Testis (tissue), 3 donors: ENCODE measurements around the gene SPDL1. TPM values are rescaled to one million over a fixed set of nuclear protein-coding genes. Genes with fewer than 3 reads are reported as not detected.

Experiments
- DNase-seq: peaks from one replicate; pipeline ENCODE4 v3.0.0-alpha.2; 2019
- H3K27ac ChIP-seq, 2 donors: fragments of 200-600 bp; sonication (generic); one replicate each; pipeline ENCODE4 v1.5.1; 2019
- H3K27me3 ChIP-seq: fragments of 200-600 bp; sonication (generic); one replicate; pipeline ENCODE4 v1.5.1; 2019
- H3K36me3 ChIP-seq: fragments of 200-600 bp; sonication (generic); one replicate; pipeline ENCODE4 v1.5.1; 2017; ENCODE audit warnings: low read depth; ENCODE audit errors: missing control alignments
- H3K4me1 ChIP-seq: fragments of 200-600 bp; sonication (generic); one replicate; pipeline ENCODE4 v1.5.1; 2019
- H3K4me3 ChIP-seq, 2 donors: fragments of 200-600 bp; sonication (generic); one replicate each; pipeline ENCODE4 v1.5.1; 2017 to 2019
- H3K9me3 ChIP-seq: fragments of 200-600 bp; sonication (generic); one replicate; pipeline ENCODE4 v1.5.1; 2017
- POLR2A ChIP-seq: fragments of 450-650 bp; IDR thresholded peaks from one replicate; pipeline ENCODE4 v1.6.1; 2017; ENCODE audit warnings: antibody characterized with exemption, mild to moderate bottlenecking, moderate library complexity
- WGBS, 2 donors: methylation state at CpG; one replicate each; pipeline ENCODE4 v1.1.5; 2018; 5-methylcytosine and 5-hydroxymethylcytosine counted together
- intact Hi-C: fragments of 100-400 bp; cut with DNase I; formaldehyde crosslinking; loops from one replicate; pipeline ENCODE4 v1.15.1; 2023; ENCODE audit warnings: low total_unique reads
- polyA plus RNA-seq: library from polyadenylated mRNA; stranded (reverse); fragments of 350-450 nt; fragmentation: Illumina TruSeq; extraction: RNeasy Lipid Tissue Mini Kit (QIAGEN cat#74804); gene quantifications from one replicate; pipeline ENCODE4 v1.2.3, GENCODE V29; 2014; ENCODE audit warnings: low read depth, low replicate concordance; ENCODE audit not compliant: insufficient read depth
- small RNA-seq, 2 donors: library from RNA; depleted of rRNA; stranded (forward); fragments of <200 nt; gene quantifications; one replicate each; pipeline ENCODE3, GENCODE V24; 2016
- total RNA-seq, 2 donors: library from RNA; depleted of rRNA; stranded (reverse); fragments of >200 nt; gene quantifications; one replicate each; pipeline ENCODE4 v1.2.3, GENCODE V29; 2016
- TF ChIP-seq, protein P1 (sequence below), 3 experiments: fragments of 450-650 bp in 2 of 3; fragments of 200-600 bp in 1 of 3; sonication (generic) in 1 of 3; IDR thresholded peaks; one replicate each; pipeline ENCODE4 v1.5.1; 2016 to 2019; ENCODE audit warnings: antibody characterized with exemption in 3 of 3, mild to moderate bottlenecking in 2 of 3, moderate library complexity in 1 of 3

The SPDL1 gene
- total and polyA plus RNA-seq, 3 donors from 2014 or later = 28.3 to 52.6 (median 36.8) TPM

DNA sequence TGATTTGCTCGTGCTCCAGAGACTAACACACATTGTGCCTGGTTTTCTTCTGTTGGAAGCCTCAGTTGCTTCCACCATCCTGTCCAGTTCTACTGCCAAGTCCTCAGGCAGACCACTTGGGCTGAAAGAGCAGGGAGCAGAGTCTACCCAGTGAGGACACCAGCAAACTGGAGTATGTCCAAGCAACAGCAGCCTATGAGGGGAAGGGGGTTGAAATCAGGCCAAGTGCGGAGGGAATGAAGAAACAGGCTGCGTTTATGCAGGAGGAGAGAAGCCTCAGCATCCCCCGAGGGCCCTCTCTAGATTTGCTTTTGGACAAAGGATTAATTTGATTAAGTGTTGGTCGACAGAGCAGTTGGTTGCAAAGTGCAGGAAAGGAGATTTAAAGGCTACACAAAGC, 68.0 kb downstream of the SPDL1 start:
- no peak for DNase-seq
- intact Hi-C loops = no loop called here
- 42 to 47% methylated on average over 5 of the region's 5 CpGs for WGBS, 2 donors

GRCh38 chr5:169652057-169652456, 68.5 kb downstream of the SPDL1 start:
- DNase-seq = peak; percentile 86
- peaks cover 14% of the 10 kb centered on the region for H3K4me1 ChIP-seq
- intact Hi-C loops = no loop called here
- TF ChIP-seq, protein P1, sequence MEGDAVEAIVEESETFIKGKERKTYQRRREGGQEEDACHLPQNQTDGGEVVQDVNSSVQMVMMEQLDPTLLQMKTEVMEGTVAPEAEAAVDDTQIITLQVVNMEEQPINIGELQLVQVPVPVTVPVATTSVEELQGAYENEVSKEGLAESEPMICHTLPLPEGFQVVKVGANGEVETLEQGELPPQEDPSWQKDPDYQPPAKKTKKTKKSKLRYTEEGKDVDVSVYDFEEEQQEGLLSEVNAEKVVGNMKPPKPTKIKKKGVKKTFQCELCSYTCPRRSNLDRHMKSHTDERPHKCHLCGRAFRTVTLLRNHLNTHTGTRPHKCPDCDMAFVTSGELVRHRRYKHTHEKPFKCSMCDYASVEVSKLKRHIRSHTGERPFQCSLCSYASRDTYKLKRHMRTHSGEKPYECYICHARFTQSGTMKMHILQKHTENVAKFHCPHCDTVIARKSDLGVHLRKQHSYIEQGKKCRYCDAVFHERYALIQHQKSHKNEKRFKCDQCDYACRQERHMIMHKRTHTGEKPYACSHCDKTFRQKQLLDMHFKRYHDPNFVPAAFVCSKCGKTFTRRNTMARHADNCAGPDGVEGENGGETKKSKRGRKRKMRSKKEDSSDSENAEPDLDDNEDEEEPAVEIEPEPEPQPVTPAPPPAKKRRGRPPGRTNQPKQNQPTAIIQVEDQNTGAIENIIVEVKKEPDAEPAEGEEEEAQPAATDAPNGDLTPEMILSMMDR (IDR thresholded peaks at IDR 0.05) = no peak
- no peak for TF ChIP-seq POLR2A
- H3K27me3 ChIP-seq = no peaks in the 10 kb centered on the region
- no peak overlapping the region for H3K27ac ChIP-seq
- no peaks in the 10 kb centered on the region for H3K36me3 ChIP-seq
- 36 to 43% methylated on average over 1 of the region's 1 CpG for whole genome bisulfite sequencing, 2 donors
- no peaks in the 10 kb centered on the region for H3K9me3 ChIP-seq
- H3K4me3 ChIP-seq = no peak overlapping the region

More for the DNA sequence above, 68.0 kb downstream of the SPDL1 start:
- no peak overlapping the region for H3K4me3 ChIP-seq
- no peak overlapping the region for H3K27ac ChIP-seq
- H3K36me3 ChIP-seq = no peaks in the 10 kb centered on the region
- TF ChIP-seq, protein P1 (IDR thresholded peaks at IDR 0.05) = no peak
- TF ChIP-seq POLR2A = no peak
- H3K4me1 ChIP-seq = peaks cover 14% of the 10 kb centered on the region
- no peaks in the 10 kb centered on the region for H3K27me3 ChIP-seq
- no peaks in the 10 kb centered on the region for H3K9me3 ChIP-seq

- WGBS, 2 donors = 65 to 79% methylated on average over 5 of the region's 5 CpGs
- H3K36me3 ChIP-seq = no peaks in the 10 kb centered on the region
- TF ChIP-seq, protein P1 (IDR thresholded peaks at IDR 0.05) = no peak
- no peak for TF ChIP-seq POLR2A
- H3K9me3 ChIP-seq = no peaks in the 10 kb centered on the region
- peaks cover 14% of the 10 kb centered on the region for H3K4me1 ChIP-seq
- no peak overlapping the region for H3K27ac ChIP-seq
- H3K27me3 ChIP-seq = no peaks in the 10 kb centered on the region
- no peak for DNase-seq
- no peak overlapping the region for H3K4me3 ChIP-seq
- intact Hi-C loops = no loop called here
These were observed 69.5 kb downstream of the SPDL1 start for GRCh38 chr5:169653091-169653490.

Small RNA genes lying within 50 kb of the gene (small RNA-seq; reads per million reads assigned to genes)
- 0 reads per million in 2 donors for gene RNU6-477P

Other genes with a start within 250 kb of the SPDL1 start
- gene DOCK2, start 53.5 kb downstream of the SPDL1 start, total RNA-seq = 1 to 10 TPM; 6.8 to 8.9 TPM
- gene DOCK2, start 53.5 kb downstream of the SPDL1 start, polyA plus RNA-seq = 7.3 TPM